Measurements from ENCODE around the gene ANO9. TPM values are rescaled to one million over a fixed set of nuclear protein-coding genes. Genes with fewer than 3 reads are reported as not detected.

Gene ANO9
- total RNA-seq, 2 donors from 2014 or later = 15.6 to 26.4 TPM

DNA sequence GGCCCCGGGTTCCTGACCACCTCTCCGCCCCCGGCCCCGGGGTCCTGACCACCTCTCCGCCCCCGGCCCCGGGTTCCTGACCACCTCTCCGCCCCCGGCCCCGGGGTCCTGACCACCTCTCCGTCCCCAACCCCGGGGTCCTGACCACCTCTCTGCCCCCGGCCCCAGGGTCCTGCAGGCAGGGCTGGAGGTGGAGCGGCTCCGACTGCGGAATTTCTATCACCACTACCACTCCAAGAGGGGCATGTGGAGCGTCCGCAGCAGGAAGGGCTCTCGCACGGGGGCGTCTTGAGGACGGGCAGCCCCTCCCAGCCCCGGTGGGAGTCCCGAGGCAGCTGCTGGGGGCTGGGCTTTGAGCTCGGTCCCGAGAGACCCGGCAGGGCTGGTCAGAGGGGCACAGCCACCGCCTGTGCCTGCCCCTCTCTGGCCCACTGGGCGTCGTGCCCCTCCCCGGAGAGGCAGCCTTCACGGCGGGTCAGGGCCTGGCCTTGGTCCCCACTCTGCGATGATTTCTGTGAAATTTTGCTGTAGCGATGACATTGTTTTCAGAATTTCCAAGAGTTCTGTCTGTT, 60.2 kb downstream of the ANO9 start:
- Histone ChIP-seq H3K9me3 (no peaks in the 10 kb centered on the region), H3K36me3 (replicated peaks in 1 of 2; ENCODE audit: insufficient read depth in 1 of 2, low read depth in 2 of 2) (no peaks in the 10 kb centered on the region), H3K27ac (no peak overlapping the region), H3K4me1 (no peaks in the 10 kb centered on the region), H3K27me3 (no peaks in the 10 kb centered on the region), H3K4me3 (no peak overlapping the region)
- 58 to 84% methylated on average over 5 to 18 of the region's 35 CpGs for WGBS, 2 donors
- TF ChIP-seq, protein P1, sequence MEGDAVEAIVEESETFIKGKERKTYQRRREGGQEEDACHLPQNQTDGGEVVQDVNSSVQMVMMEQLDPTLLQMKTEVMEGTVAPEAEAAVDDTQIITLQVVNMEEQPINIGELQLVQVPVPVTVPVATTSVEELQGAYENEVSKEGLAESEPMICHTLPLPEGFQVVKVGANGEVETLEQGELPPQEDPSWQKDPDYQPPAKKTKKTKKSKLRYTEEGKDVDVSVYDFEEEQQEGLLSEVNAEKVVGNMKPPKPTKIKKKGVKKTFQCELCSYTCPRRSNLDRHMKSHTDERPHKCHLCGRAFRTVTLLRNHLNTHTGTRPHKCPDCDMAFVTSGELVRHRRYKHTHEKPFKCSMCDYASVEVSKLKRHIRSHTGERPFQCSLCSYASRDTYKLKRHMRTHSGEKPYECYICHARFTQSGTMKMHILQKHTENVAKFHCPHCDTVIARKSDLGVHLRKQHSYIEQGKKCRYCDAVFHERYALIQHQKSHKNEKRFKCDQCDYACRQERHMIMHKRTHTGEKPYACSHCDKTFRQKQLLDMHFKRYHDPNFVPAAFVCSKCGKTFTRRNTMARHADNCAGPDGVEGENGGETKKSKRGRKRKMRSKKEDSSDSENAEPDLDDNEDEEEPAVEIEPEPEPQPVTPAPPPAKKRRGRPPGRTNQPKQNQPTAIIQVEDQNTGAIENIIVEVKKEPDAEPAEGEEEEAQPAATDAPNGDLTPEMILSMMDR (IDR thresholded peaks at IDR 0.05) = no peak
- TF ChIP-seq POLR2A (IDR thresholded peaks at IDR 0.05) = no peak
- intact Hi-C loops (cut with DNase I) = no loop called here
- no peak for ATAC-seq
- no peak for DNase-seq

DNA sequence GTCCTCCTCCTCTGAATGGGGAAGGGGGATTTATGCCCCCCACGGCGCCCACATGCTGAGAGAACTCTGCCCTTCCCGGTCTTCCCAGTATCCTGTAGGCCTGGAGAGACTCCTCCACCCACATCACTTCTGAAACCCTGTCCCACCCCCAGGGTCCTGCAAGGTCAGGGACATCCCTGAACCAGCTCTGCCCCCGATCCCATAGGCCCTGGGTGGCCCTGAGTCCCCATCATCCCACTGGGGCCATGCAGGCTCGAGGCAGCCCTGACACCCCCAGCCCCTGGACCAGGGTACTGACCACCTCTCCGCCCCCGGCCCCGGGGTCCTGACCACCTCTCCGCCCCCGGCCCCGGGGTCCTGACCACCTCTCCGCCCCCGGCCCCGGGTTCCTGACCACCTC, 60.8 kb downstream of the ANO9 start:
- intact Hi-C loops (cut with DNase I) = no loop called here
- Histone ChIP-seq H3K4me3 (no peak overlapping the region), H3K4me1 (no peaks in the 10 kb centered on the region), H3K36me3 (replicated peaks in 1 of 2; ENCODE audit: insufficient read depth in 1 of 2, low read depth in 2 of 2) (no peaks in the 10 kb centered on the region), H3K9me3 (no peaks in the 10 kb centered on the region), H3K27me3 (no peaks in the 10 kb centered on the region), H3K27ac (no peak overlapping the region)
- TF ChIP-seq, protein P1 (IDR thresholded peaks at IDR 0.05) = no peak
- no peak for TF ChIP-seq POLR2A (IDR thresholded peaks at IDR 0.05)
- no peak for DNase-seq
- ATAC-seq = no peak
- 74 to 86% methylated on average over 10 of the region's 14 CpGs for WGBS, 2 donors

DNA sequence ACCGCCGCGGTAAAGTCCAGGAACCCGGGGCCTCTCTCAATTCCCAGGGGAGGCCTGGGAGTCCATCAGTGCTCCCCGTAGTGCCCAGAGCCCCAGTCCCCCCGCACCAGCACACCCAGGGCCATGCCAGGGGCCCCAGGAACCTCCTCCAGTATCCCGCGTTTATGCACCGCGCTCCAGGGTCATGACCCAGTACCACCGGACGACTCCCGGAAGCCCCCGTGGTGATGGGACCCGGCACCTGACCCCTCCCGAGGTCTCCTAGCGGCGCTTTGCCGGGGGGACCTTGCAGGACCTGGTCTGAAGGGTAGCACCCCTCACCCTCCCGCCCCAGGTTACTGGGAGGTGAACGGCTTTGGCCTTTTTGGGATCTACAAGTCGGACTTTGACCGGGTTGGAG, 61.3 kb downstream of the ANO9 start:
- no peak for TF ChIP-seq POLR2A (IDR thresholded peaks at IDR 0.05)
- TF ChIP-seq, protein P1 (IDR thresholded peaks at IDR 0.05) = no peak
- Histone ChIP-seq H3K4me3 (no peak overlapping the region), H3K4me1 (no peaks in the 10 kb centered on the region), H3K36me3 (replicated peaks in 1 of 2; ENCODE audit: insufficient read depth in 1 of 2, low read depth in 2 of 2) (no peaks in the 10 kb centered on the region), H3K9me3 (no peaks in the 10 kb centered on the region), H3K27ac (no peak overlapping the region), H3K27me3 (no peaks in the 10 kb centered on the region)
- intact Hi-C loops (cut with DNase I) = no loop called here
- ATAC-seq (no peak), DNase-seq (no peak)
- WGBS, 2 donors = 90 to 97% methylated on average over 6 to 12 of the region's 23 CpGs

DNA sequence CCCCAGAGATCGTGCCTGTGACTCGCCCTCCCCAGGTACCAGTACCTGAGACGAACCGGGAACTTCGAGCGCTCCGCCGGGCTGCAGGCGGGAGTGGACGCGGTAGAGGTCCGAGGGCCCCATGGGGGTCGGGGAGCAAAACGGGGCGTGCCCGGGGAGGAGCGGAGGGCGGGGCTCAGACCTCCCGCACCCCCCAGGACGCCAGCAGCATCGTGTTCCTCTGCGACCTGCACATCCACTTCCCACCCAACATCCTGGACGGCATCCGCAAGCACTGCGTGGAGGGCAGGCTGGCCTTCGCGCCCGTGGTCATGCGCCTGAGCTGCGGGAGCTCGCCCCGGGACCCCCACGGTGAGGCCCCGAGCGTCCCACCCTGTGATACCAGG, 61.7 kb downstream of the ANO9 start:
- H3K4me1 ChIP-seq = no peaks in the 10 kb centered on the region
- ATAC-seq (no peak), DNase-seq (no peak)
- H3K36me3 ChIP-seq (replicated peaks in 1 of 2; ENCODE audit: insufficient read depth in 1 of 2, low read depth in 2 of 2) = no peaks in the 10 kb centered on the region
- H3K9me3 ChIP-seq = no peaks in the 10 kb centered on the region
- no peaks in the 10 kb centered on the region for H3K27me3 ChIP-seq
- WGBS, 2 donors = 80 to 86% methylated on average over 32 to 35 of the region's 35 CpGs
- no peak overlapping the region for H3K27ac ChIP-seq
- TF ChIP-seq, protein P1 (IDR thresholded peaks at IDR 0.05) = no peak
- TF ChIP-seq POLR2A (IDR thresholded peaks at IDR 0.05) = no peak
- no peak overlapping the region for H3K4me3 ChIP-seq
- intact Hi-C loops (cut with DNase I) = no loop called here
